ENCODE measurements around the gene MAPKBP1.

Gene MAPKBP1

GRCh38 chr15:41782371-41783282, 8.3 kb downstream of the MAPKBP1 start:
- DNase-seq (ENCODE audit: low read depth) = no peak
- TF ChIP-seq CTCF (IDR thresholded peaks at IDR 0.05; ENCODE audit: insufficient read depth, low read depth, low read length, missing control alignments) = no peak
- H3K4me3 ChIP-seq (ENCODE audit: low read length) = no peak overlapping the region

GRCh38 chr15:41783296-41783695, 9.0 kb downstream of the MAPKBP1 start:
- no peak for DNase-seq (ENCODE audit: low read depth)
- TF ChIP-seq CTCF (IDR thresholded peaks at IDR 0.05; ENCODE audit: insufficient read depth, low read depth, low read length, missing control alignments) = no peak
- H3K4me3 ChIP-seq (ENCODE audit: low read length) = no peak overlapping the region

- no peak for TF ChIP-seq CTCF (IDR thresholded peaks at IDR 0.05; ENCODE audit: insufficient read depth, low read depth, low read length, missing control alignments)
- no peak overlapping the region for H3K4me3 ChIP-seq (ENCODE audit: low read length)
- DNase-seq (ENCODE audit: low read depth) = no peak
Observed at GRCh38 chr15:41788262-41788661, 14.0 kb downstream of the MAPKBP1 start.

- DNase-seq (ENCODE audit: low read depth) = no peak
- TF ChIP-seq CTCF (IDR thresholded peaks at IDR 0.05; ENCODE audit: insufficient read depth, low read depth, low read length, missing control alignments) = no peak
- H3K4me3 ChIP-seq (ENCODE audit: low read length) = no peak overlapping the region
Observed at GRCh38 chr15:41789236-41789635, 15.0 kb downstream of the MAPKBP1 start.

GRCh38 chr15:41789662-41790061, 15.4 kb downstream of the MAPKBP1 start:
- no peak for TF ChIP-seq CTCF (IDR thresholded peaks at IDR 0.05; ENCODE audit: insufficient read depth, low read depth, low read length, missing control alignments)
- no peak for DNase-seq (ENCODE audit: low read depth)
- no peak overlapping the region for H3K4me3 ChIP-seq (ENCODE audit: low read length)

- no peak overlapping the region for H3K4me3 ChIP-seq (ENCODE audit: low read length)
- TF ChIP-seq CTCF (IDR thresholded peaks at IDR 0.05; ENCODE audit: insufficient read depth, low read depth, low read length, missing control alignments) = no peak
- DNase-seq (ENCODE audit: low read depth) = no peak
Observed at GRCh38 chr15:41790169-41790568, 15.9 kb downstream of the MAPKBP1 start.
